ENCODE data around the gene XPR1. TPM values are rescaled to one million over a fixed set of nuclear protein-coding genes. Genes with fewer than 3 reads are reported as not detected.

The XPR1 gene
- total RNA-seq, 1 donor from 2014 or later: 21.4 TPM

- no peak for TF ChIP-seq CTCF (IDR thresholded peaks at IDR 0.05)
- Mint-ChIP-seq H3K36me3 (ENCODE audit: unreplicated experiment) (no peaks in the 10 kb centered on the region), H3K27ac (ENCODE audit: unreplicated experiment) (no peak overlapping the region), H3K4me3 (ENCODE audit: unreplicated experiment) (no peak overlapping the region), H3K9me3 (ENCODE audit: unreplicated experiment) (no peaks in the 10 kb centered on the region), H3K27me3 (ENCODE audit: unreplicated experiment) (peaks cover 3% of the 10 kb centered on the region), H3K4me1 (ENCODE audit: unreplicated experiment) (no peaks in the 10 kb centered on the region)
- DNase-seq (ENCODE audit: extremely low spot score, unreplicated experiment): no peak
These were observed 25.7 kb upstream of the XPR1 start for GRCh38 chr1:180606155-180606554.

- TF ChIP-seq CTCF (IDR thresholded peaks at IDR 0.05): no peak
- Mint-ChIP-seq H3K36me3 (ENCODE audit: unreplicated experiment) (no peaks in the 10 kb centered on the region), H3K4me3 (ENCODE audit: unreplicated experiment) (no peak overlapping the region), H3K4me1 (ENCODE audit: unreplicated experiment) (no peaks in the 10 kb centered on the region), H3K9me3 (ENCODE audit: unreplicated experiment) (no peaks in the 10 kb centered on the region), H3K27ac (ENCODE audit: unreplicated experiment) (no peak overlapping the region), H3K27me3 (ENCODE audit: unreplicated experiment) (peaks cover 1% of the 10 kb centered on the region)
- DNase-seq (ENCODE audit: extremely low spot score, unreplicated experiment): no peak
These were observed 21.9 kb upstream of the XPR1 start for GRCh38 chr1:180609643-180610555.

- H3K9me3 Mint-ChIP-seq (ENCODE audit: unreplicated experiment): no peaks in the 10 kb centered on the region
- peaks cover 2% of the 10 kb centered on the region for H3K27me3 Mint-ChIP-seq (ENCODE audit: unreplicated experiment)
- H3K4me3 Mint-ChIP-seq (ENCODE audit: unreplicated experiment): no peak overlapping the region
- H3K27ac Mint-ChIP-seq (ENCODE audit: unreplicated experiment): no peak overlapping the region
- H3K4me1 Mint-ChIP-seq (ENCODE audit: unreplicated experiment): no peaks in the 10 kb centered on the region
- no peak for DNase-seq (ENCODE audit: extremely low spot score, unreplicated experiment)
- TF ChIP-seq CTCF (IDR thresholded peaks at IDR 0.05): no peak
- H3K36me3 Mint-ChIP-seq (ENCODE audit: unreplicated experiment): no peaks in the 10 kb centered on the region
These were observed 21.2 kb upstream of the XPR1 start for GRCh38 chr1:180610556-180611015.

GRCh38 chr1:180611016-180611930 is 20.5 kb upstream of the XPR1 start:
- no peak for TF ChIP-seq CTCF (IDR thresholded peaks at IDR 0.05)
- Mint-ChIP-seq H3K9me3 (ENCODE audit: unreplicated experiment) (no peaks in the 10 kb centered on the region), H3K4me1 (ENCODE audit: unreplicated experiment) (no peaks in the 10 kb centered on the region), H3K27ac (ENCODE audit: unreplicated experiment) (no peak overlapping the region), H3K27me3 (ENCODE audit: unreplicated experiment) (peaks cover 2% of the 10 kb centered on the region), H3K4me3 (ENCODE audit: unreplicated experiment) (no peak overlapping the region), H3K36me3 (ENCODE audit: unreplicated experiment) (no peaks in the 10 kb centered on the region)
- DNase-seq (ENCODE audit: extremely low spot score, unreplicated experiment): no peak
